Globus pallidus (tissue), 1 donor: ENCODE data around the gene PCSK6.

Source experiments
- DNase-seq: peaks from one replicate; pipeline ENCODE4 v3.0.0-alpha.2; 2015; ENCODE audit warnings: low spot score

PCSK6 gene

GRCh38 chr15:101325263-101326025 is 164.1 kb downstream of the PCSK6 start:
- no peak for DNase-seq

GRCh38 chr15:101324524-101325177 is 164.9 kb downstream of the PCSK6 start:
- no peak for DNase-seq

GRCh38 chr15:101323793-101324523 is 165.5 kb downstream of the PCSK6 start:
- DNase-seq = no peak

- no peak for DNase-seq
Measured at GRCh38 chr15:101322854-101323477, 166.5 kb downstream of the PCSK6 start.

- DNase-seq = no peak
Measured at GRCh38 chr15:101322016-101322695, 167.4 kb downstream of the PCSK6 start.

GRCh38 chr15:101320501-101321052 is 168.9 kb downstream of the PCSK6 start:
- DNase-seq = no peak

- no peak for DNase-seq
Measured at GRCh38 chr15:101318839-101319238, 170.7 kb downstream of the PCSK6 start.

GRCh38 chr15:101318147-101318819 is 171.2 kb downstream of the PCSK6 start:
- no peak for DNase-seq

- DNase-seq = no peak
Measured at GRCh38 chr15:101317336-101317872, 172.1 kb downstream of the PCSK6 start.

- DNase-seq = no peak
Measured at GRCh38 chr15:101316529-101316928, 173.0 kb downstream of the PCSK6 start.

- no peak for DNase-seq
Measured at GRCh38 chr15:101315736-101316135, 173.8 kb downstream of the PCSK6 start.

- DNase-seq = no peak
Measured at GRCh38 chr15:101314336-101315125, 175.0 kb downstream of the PCSK6 start.

GRCh38 chr15:101313041-101313761 is 176.3 kb downstream of the PCSK6 start:
- no peak for DNase-seq

- no peak for DNase-seq
Measured at GRCh38 chr15:101310508-101310907, 179.0 kb downstream of the PCSK6 start.

GRCh38 chr15:101310161-101310480 is 179.4 kb downstream of the PCSK6 start:
- DNase-seq = no peak

GRCh38 chr15:101309436-101310160 is 179.9 kb downstream of the PCSK6 start:
- DNase-seq = no peak

GRCh38 chr15:101308604-101309435 is 180.7 kb downstream of the PCSK6 start:
- DNase-seq = no peak
